HG03060 (cell line): ENCODE results near the gene PEMT.

ENCODE experiments used
- ATAC-seq: cut with Tn5 transposase; IDR thresholded peaks from one replicate; pipeline ENCODE4 v1.9.1; 2021; ENCODE audit warnings: low read depth, moderate number of reproducible peaks; ENCODE audit not compliant: unreplicated experiment

Gene PEMT

DNA sequence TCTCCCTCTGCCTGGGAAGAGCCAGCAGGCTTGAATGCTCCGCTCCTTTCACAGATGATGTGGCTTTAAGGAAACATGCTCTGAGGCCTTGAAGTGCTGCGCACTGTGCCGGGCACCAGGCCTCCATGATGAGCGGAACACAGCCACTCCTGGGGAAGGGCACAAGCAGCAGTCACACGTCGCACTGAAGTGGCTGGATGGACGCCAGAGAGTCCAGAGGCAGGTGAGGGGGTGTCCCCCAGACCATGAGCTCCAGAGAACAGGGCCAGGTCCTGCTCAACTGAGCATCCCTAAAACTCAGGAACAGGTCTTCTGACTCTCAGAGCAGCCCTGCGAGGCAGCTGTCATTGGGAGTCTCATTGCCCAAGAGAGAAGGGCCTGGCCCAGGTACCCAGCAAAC is 35.6 kb downstream of the PEMT start:
- ATAC-seq: no peak

GRCh38 chr17:17555151-17555550 is 36.4 kb downstream of the PEMT start:
- ATAC-seq: no peak

GRCh38 chr17:17554266-17554665 is 37.2 kb downstream of the PEMT start:
- no peak for ATAC-seq

GRCh38 chr17:17553217-17554195 is 38.0 kb downstream of the PEMT start:
- no peak for ATAC-seq

DNA sequence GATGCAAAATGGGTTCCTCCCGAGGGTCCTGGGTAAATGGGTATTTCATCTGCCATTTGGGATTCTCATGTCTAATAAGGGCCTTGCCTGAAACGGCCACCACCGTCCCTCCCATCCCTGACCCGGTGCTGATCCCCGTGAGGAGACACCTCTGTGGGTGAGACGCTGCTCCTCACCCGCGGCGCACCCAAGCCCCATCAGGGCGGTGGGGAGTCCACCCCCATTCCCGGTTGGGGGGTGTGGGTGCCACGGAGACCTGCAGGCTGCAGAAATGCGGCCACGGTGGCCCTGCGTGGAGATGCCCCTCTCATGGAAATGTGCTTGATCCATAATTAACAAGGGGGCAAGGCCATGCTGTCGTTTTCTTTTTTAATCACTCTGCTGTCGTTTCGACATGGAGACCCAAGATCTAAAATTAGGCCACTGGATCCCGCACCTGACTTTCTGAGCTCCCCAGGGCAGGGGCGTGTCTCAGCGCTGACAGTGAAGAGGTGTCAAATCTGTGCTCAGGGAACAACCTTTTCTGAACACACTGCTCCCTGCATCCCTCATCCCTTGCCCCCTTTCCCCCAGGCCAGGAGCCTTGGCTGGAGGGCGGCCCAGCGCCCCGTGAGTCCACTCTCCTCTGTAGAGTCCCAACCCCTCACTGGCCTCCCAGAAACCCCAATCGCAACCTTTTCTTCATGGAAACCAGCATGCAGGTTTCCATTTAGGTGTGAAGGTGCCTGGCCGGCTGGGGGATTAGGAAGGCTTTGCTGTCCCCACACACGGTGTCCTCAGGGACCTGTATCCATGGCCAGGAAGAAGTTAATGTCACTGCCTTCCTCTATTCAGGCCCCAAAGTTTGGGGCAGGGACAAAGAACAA is 38.9 kb downstream of the PEMT start:
- no peak for ATAC-seq

GRCh38 chr17:17551361-17551760 is 40.1 kb downstream of the PEMT start:
- ATAC-seq: no peak

DNA sequence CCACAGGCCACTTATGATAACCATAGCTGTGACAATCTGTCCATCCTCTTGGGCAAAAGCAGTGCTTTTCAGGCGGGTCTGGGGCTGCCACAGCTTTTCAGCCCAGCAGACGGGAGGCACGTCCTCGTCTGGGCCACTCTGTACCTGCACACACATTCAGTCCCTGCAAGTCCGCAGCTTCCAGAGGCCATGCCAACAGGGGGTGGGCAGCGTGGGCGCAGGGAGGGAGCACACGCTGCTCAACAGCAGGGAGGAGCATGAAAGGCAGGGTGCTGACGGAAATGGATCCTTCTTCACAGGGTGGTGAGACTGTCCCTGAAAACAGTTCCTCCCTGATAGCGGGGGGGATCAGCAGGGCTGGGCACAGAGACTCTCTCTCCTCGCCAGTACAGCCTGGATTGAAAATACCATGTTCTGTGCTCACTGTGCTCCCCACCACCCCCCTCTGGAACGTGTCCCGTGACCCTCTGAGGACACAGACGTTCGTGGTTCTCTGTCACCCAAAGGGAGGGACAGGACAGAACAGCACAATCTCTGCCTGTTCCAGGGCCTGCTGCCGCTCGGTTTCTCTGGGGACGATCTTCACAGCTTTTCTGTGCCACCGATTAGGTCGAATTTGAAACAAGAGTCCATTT is 41.7 kb downstream of the PEMT start:
- no peak for ATAC-seq

DNA sequence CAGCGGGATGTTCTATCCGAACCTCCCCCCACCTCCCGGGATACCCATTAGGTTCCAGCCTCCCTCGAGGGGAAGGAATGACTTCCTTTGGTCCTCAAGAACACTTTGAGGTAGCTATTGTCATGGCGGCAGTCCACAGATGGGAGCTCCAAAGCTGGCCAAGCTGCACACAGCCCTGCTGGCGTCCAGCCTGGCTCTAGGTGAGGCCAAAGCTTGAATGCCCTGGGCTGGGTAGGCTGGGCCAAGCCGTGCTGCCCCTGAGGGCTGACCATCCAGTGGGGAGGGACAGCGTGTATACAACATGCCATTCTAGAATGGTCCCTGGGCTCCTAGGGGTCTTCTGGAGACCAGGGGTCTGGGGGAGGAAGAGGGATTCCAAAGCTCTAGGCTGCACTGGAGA is 43.5 kb downstream of the PEMT start:
- ATAC-seq: no peak

- no peak for ATAC-seq
Measured at GRCh38 chr17:17547210-17547764, 44.2 kb downstream of the PEMT start.

- ATAC-seq: no peak
Measured at GRCh38 chr17:17546399-17547185, 44.9 kb downstream of the PEMT start.

DNA sequence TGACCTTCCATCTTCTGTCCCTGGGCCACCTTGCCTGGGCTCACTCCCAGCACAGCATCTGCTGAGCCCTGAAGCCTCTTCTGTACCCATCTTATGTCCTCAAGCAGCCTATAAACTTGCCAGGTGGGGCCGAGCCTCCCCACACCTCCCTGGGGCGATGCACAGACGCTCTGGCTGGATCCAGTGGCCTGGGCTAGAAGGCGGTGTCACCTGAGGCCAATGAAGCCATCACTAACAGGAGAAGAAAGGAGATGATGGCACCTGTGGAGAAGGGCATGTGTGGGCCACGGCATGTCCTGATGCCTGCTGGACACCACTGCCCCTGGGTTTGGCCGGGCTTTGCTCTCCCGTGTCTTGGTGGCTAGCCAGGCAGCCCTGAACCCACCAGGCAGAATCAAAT is 45.5 kb downstream of the PEMT start:
- ATAC-seq: no peak

- ATAC-seq: no peak
Measured at GRCh38 chr17:17545031-17545820, 46.3 kb downstream of the PEMT start.

- no peak for ATAC-seq
Measured at GRCh38 chr17:17542906-17543635, 48.4 kb downstream of the PEMT start.

DNA sequence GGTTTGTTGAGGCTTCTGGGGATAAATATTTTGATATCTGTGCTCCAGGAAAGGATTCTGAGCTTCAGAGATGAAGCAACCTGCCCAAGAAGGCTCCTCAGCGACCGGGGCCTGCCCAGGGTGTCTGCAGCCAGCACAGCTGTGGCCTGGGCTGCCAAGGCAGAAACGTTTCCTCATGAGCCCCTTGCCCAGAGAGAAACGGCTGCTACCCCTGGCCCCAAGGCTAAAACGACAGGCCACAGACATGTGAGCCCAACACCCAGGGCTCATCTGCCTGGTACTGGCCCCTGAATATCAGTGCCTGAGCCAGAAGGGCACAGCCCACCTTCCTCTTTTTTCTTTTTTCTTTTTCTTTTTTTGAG is 49.9 kb downstream of the PEMT start:
- ATAC-seq: no peak

- no peak for ATAC-seq
Measured at GRCh38 chr17:17540935-17541639, 50.4 kb downstream of the PEMT start.

- ATAC-seq: no peak
Measured at GRCh38 chr17:17540278-17540906, 51.1 kb downstream of the PEMT start.

GRCh38 chr17:17539591-17539990 is 51.9 kb downstream of the PEMT start:
- no peak for ATAC-seq
